ACC112 (cell line): Measurements from ENCODE around the gene SETX.
A peak's percentile ranks its signal among the peaks of the same experiment; 100 is the strongest.
"Not testable (repeated sequence)": the region's sequence is repeated elsewhere in the genome, so short reads cannot be mapped to it uniquely, and the experiment has no call there.

Experiments used
- H2AFZ ChIP-seq: fragments of 200-600 bp; sonication (generic); one replicate; pipeline ENCODE4 v1.6.0; 2017; ENCODE audit warnings: antibody characterized with exemption, low read length; ENCODE audit not compliant: unreplicated experiment
- H3K27ac ChIP-seq: fragments of 200-600 bp; sonication (generic); 2 replicates; pipeline ENCODE4 v1.5.1; 2014; ENCODE audit warnings: low read depth, mild to moderate bottlenecking, antibody characterized with exemption, low read length, moderate library complexity
- H3K27me3 ChIP-seq: fragments of 200-600 bp; sonication (generic); 2 replicates; pipeline ENCODE4 v1.6.1; 2014; ENCODE audit warnings: mild to moderate bottlenecking, antibody characterized with exemption, low read length, moderate library complexity, mixed read lengths; ENCODE audit not compliant: insufficient read depth
- H3K36me3 ChIP-seq: fragments of 200-600 bp; sonication (generic); 2 replicates; pipeline ENCODE4 v1.6.1; 2016; ENCODE audit warnings: mild to moderate bottlenecking, antibody characterized with exemption, low read length, moderate library complexity, mixed read lengths; ENCODE audit not compliant: insufficient read depth
- H3K4me1 ChIP-seq: fragments of 200-600 bp; sonication (generic); one replicate; pipeline ENCODE4 v1.6.1; 2016; ENCODE audit warnings: low read length, mixed read lengths; ENCODE audit not compliant: insufficient read depth, unreplicated experiment, control insufficient read depth
- H3K4me3 ChIP-seq: fragments of 200-600 bp; sonication (generic); 2 replicates; pipeline ENCODE4 v1.5.1; 2014; ENCODE audit warnings: mild to moderate bottlenecking, low read depth, low read length
- H3K79me2 ChIP-seq: fragments of 200-600 bp; sonication (generic); one replicate; pipeline ENCODE4 v1.6.0; 2016; ENCODE audit warnings: low read length; ENCODE audit not compliant: control insufficient read depth, unreplicated experiment, insufficient read depth

SETX gene

DNA sequence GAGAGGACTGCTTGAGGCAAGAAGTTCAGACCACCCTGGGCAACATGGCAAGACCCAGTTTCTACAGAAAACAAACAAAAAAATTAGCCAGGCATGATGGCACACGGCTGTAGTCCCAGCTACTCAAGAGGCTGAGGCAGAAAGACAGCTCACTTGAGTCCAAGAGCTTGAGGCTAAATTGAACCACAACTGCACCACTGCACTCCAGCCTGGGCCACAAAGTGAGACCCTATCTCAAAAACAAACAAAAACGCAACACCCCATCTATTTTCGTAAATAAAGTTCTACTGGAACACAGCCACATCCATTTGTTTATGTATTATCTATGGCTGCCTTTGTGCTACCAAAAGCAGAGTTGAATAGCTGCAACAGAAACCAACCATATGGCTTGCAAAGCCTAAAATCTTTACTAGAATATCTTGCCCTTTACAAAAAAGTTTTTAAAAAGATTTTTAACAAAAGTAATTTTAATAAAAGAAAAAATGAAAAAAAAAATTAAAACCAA is 67.5 kb downstream of the SETX start:
- Histone ChIP-seq H3K4me1 (peaks cover 8% of the 10 kb centered on the region), H2AFZ (no peak overlapping the region), H3K27me3 (no peaks in the 10 kb centered on the region), H3K36me3 (peaks cover 36% of the 10 kb centered on the region), H3K79me2 (no peaks in the 10 kb centered on the region), H3K4me3 (no peak overlapping the region), H3K27ac (no peak overlapping the region)

DNA sequence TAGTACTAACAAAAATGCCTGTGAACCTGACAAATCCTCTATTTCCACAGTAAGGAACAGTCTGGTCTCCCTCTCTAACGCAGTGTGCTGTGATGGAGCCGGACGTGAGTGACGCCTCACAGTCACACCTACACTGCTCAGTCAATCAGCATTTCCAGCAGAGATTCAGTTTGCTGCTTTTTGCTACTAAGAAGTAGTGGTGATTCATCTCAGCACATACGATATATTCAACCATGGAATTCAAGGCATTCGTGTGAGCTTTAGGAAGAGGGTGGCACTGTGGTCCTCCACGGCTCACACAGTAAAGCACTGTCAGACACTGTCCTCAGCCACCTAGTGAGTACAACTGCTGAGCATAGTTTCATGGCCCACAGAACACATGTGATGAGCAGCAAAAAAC is 70.9 kb downstream of the SETX start:
- Histone ChIP-seq H3K36me3 (peaks cover 52% of the 10 kb centered on the region), H3K4me1 (peaks cover 4% of the 10 kb centered on the region), H2AFZ (no peak overlapping the region), H3K27ac (no peak overlapping the region), H3K4me3 (no peak overlapping the region), H3K27me3 (no peaks in the 10 kb centered on the region), H3K79me2 (no peaks in the 10 kb centered on the region)

DNA sequence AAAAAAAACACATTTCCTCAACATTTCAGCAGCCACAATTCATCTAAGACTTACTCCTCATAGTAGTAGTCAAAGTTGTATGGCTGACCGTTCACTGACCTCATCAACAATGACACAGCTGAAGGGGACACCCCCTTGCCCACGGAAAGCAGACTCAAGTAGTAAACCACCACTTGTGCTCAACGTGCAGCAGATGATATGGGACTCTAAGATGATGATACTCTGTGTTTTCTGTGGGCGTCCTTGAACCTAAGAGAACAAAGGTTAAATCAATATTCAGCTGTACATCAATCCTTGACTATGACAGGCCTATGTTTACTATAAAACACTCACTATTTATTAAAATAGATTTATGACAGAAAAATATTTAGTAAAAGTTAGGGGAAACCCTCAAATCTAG is 71.6 kb downstream of the SETX start:
- H3K27ac ChIP-seq: no peak overlapping the region
- peaks cover 55% of the 10 kb centered on the region for H3K36me3 ChIP-seq
- H3K4me3 ChIP-seq: no peak overlapping the region
- no peak overlapping the region for H2AFZ ChIP-seq
- H3K4me1 ChIP-seq: no peaks in the 10 kb centered on the region
- no peaks in the 10 kb centered on the region for H3K27me3 ChIP-seq
- no peaks in the 10 kb centered on the region for H3K79me2 ChIP-seq

DNA sequence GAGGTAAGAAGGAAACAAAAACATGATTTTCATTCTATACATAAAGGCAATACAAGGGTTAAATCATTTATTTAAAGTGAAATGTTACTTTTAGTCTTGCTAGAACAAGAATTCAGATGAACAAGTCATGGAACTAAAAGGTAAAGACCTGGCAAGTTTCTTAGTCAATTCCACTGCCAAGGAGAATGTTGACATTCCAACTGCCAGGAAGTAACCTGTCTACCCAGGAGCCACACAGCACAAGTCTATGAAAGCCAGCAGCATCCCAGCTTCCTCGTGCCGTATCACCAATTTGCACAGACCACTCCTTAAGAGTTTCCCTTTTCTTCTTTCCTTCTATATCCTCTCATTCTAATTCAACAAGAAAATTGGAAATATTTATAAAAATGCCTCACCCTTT is 79.9 kb downstream of the SETX start:
- Histone ChIP-seq H3K27ac (no peak overlapping the region), H3K4me3 (no peak overlapping the region), H3K36me3 (peaks cover 43% of the 10 kb centered on the region)

DNA sequence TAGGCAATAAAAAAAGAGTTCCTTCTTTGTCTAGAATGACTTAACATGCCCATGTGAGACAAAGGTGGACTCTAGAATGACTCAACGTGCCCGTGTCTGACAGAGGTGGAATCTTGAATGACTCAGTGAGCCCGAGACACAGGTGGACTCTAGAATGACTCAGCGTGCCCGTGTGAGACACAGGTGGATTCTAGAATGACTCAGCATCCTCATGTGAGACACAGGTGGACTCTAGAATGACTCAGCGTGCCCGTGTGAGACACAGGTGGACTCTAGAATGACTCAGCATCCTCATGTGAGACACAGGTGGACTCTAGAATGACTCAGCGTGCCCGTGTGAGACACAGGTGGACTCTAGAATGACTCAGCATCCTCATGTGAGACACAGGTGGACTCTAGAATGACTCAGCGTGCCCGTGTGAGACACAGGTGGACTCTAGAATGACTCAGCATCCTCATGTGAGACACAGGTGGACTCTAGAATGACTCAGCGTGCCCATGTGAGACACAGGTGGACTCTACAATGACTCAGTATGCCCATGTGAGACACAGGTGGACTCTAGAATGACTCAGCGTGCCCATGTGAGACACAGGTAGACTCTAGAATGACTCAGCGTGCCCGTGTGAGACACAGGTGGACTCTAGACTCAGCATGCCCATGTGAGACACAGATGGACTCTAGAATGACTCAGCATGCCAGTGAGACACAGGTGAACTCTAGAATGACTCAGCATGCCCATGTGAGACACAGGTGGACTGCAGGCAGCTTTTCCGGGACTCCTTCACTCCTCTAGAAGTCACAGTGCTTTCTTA is 84.9 kb downstream of the SETX start:
- peaks cover 32% of the 10 kb centered on the region for H3K36me3 ChIP-seq
- not testable (repeated sequence) for H3K4me1 ChIP-seq, H3K27me3 ChIP-seq, H3K4me3 ChIP-seq, H2AFZ ChIP-seq, H3K79me2 ChIP-seq
- peak overlapping the region; percentile 44; the same call in 1 of the 2 replicates for H3K27ac ChIP-seq

More for the DNA sequence above, 79.9 kb downstream of the SETX start:
- Histone ChIP-seq H2AFZ (no peak overlapping the region), H3K27me3 (no peaks in the 10 kb centered on the region), H3K4me1 (no peaks in the 10 kb centered on the region), H3K79me2 (no peaks in the 10 kb centered on the region)

- H3K27ac ChIP-seq: peak overlapping the region; percentile 44; the same call in 1 of the 2 replicates
- H3K36me3 ChIP-seq: peaks cover 29% of the 10 kb centered on the region
- H3K27me3 ChIP-seq: no peaks in the 10 kb centered on the region
- no peak overlapping the region for H3K4me3 ChIP-seq
- H2AFZ ChIP-seq: no peak overlapping the region
- H3K4me1 ChIP-seq: peaks cover 3% of the 10 kb centered on the region
- H3K79me2 ChIP-seq: no peaks in the 10 kb centered on the region
Measured at GRCh38 chr9:132268725-132269352, 85.9 kb downstream of the SETX start.

- Histone ChIP-seq H3K79me2 (no peaks in the 10 kb centered on the region), H3K4me1 (peaks cover 3% of the 10 kb centered on the region), H3K27ac (no peak overlapping the region), H3K36me3 (peaks cover 29% of the 10 kb centered on the region), H3K4me3 (no peak overlapping the region), H2AFZ (no peak overlapping the region), H3K27me3 (no peaks in the 10 kb centered on the region)
Measured at GRCh38 chr9:132267660-132268059, 87.1 kb downstream of the SETX start.

DNA sequence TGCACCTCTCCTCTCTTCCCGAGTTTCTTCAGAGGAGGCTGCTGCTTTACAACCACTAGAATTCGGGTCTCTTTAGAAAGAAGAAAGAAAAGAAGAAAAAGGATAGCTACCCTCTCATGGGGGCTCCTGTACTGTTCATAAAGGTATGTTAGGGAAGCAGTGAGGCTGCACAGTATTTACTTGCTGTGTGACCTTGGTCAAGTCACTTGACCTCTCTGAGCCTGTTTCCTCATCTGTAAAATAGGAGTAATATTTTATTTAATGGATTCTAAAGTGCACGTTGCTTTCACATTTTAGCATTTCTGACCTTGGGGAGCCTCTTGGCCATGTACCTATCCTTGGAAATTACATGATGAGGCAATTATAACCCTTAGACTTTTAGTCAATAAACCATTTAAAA is 88.8 kb downstream of the SETX start:
- no peak overlapping the region for H2AFZ ChIP-seq
- no peaks in the 10 kb centered on the region for H3K79me2 ChIP-seq
- no peaks in the 10 kb centered on the region for H3K27me3 ChIP-seq
- H3K4me1 ChIP-seq: peaks cover 3% of the 10 kb centered on the region
- peaks cover 29% of the 10 kb centered on the region for H3K36me3 ChIP-seq
- H3K27ac ChIP-seq: no peak overlapping the region
- H3K4me3 ChIP-seq: no peak overlapping the region

GRCh38 chr9:132260846-132261245 is 93.9 kb downstream of the SETX start:
- Histone ChIP-seq H3K4me1 (no peaks in the 10 kb centered on the region), H3K27me3 (no peaks in the 10 kb centered on the region; the same call in 1 of the 2 replicates), H3K4me3 (no peak overlapping the region), H3K79me2 (no peaks in the 10 kb centered on the region), H3K27ac (no peak overlapping the region), H2AFZ (no peak overlapping the region), H3K36me3 (peaks cover 15% of the 10 kb centered on the region; the same call in 1 of the 2 replicates)

- H3K79me2 ChIP-seq: no peaks in the 10 kb centered on the region
- no peak overlapping the region for H3K27ac ChIP-seq
- no peak overlapping the region for H2AFZ ChIP-seq
- H3K36me3 ChIP-seq: no peaks in the 10 kb centered on the region
- H3K4me1 ChIP-seq: peaks cover 7% of the 10 kb centered on the region
- no peaks in the 10 kb centered on the region for H3K27me3 ChIP-seq
- H3K4me3 ChIP-seq: no peak overlapping the region
Measured at GRCh38 chr9:132250324-132251262, 104.2 kb downstream of the SETX start.
